ENCODE measurements around the gene ATP10A. TPM values are rescaled to one million over a fixed set of nuclear protein-coding genes. Genes with fewer than 3 reads are reported as not detected.

ATP10A gene
- total and polyA plus RNA-seq, 2 experiments from 2014 or later: not detected

DNA sequence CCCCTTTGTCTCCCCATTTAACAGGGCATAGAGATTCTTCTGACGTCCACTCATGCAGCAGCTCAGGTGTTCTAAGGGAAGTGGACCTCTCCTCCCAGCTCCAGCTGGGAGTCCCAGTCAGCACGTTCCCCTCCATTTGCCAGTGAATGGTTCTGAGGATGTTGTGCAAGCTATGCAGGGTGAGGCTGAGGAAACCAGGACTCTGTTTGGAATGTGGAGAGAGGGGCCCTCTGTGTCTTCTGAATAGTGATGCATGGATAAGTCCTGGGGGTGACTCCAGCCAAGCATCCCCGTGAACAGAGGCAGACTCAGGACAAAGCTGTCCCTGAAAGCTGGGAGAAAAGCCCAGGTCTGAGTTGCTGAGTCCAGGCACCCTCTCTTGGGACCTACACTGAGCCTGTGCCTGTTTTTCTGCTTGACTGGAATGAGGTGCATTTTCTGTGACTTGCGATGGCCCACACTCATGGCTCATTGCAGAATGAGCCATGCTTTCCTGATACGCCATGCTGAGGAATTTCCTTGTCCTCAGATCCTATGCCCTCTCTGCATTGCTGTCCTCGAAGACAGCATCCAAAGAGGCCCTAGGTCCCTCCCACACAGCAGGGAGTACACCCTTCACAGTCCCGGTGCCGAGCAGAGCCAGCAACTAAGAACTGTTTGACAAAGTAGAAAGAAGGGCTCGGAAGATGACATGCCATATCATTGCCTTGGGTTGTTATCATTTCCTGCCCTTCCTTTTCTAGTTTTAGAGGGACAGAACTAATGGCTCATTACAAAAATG is 185.2 kb downstream of the ATP10A start:
- DNase-seq (ENCODE audit: low read depth in 1 of 2, low spot score in 1 of 2): no peak
- Histone ChIP-seq H3K4me1 (ENCODE audit: low read depth) (no peaks in the 10 kb centered on the region), H3K27me3 (no peaks in the 10 kb centered on the region), H3K27ac (no peak overlapping the region), H3K36me3 (no peaks in the 10 kb centered on the region), H3K9me3 (ENCODE audit: low read depth) (no peaks in the 10 kb centered on the region), H3K4me3 (no peak overlapping the region)
- TF ChIP-seq, protein P1, sequence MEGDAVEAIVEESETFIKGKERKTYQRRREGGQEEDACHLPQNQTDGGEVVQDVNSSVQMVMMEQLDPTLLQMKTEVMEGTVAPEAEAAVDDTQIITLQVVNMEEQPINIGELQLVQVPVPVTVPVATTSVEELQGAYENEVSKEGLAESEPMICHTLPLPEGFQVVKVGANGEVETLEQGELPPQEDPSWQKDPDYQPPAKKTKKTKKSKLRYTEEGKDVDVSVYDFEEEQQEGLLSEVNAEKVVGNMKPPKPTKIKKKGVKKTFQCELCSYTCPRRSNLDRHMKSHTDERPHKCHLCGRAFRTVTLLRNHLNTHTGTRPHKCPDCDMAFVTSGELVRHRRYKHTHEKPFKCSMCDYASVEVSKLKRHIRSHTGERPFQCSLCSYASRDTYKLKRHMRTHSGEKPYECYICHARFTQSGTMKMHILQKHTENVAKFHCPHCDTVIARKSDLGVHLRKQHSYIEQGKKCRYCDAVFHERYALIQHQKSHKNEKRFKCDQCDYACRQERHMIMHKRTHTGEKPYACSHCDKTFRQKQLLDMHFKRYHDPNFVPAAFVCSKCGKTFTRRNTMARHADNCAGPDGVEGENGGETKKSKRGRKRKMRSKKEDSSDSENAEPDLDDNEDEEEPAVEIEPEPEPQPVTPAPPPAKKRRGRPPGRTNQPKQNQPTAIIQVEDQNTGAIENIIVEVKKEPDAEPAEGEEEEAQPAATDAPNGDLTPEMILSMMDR (IDR thresholded peaks at IDR 0.05; ENCODE audit: low read depth, low read length): no peak

DNA sequence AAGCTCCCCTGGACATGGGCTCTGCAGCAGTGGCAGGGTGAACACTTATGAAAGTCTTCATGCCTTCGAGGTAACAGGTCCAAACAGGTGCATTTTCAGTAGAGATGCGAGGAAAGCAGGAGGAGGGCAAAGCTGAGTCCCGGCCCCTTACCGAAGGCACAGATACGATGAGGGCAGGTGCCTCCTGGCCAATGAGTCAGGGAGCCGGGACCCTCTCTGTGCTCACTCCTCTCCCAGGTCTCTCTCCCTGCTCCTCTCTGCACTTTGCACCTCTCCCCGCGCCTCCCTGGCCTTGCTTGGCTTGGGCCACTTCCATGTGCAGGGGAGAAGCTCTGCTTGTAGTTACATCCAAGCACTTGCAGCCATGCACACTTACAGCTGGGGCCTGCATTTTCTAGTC is 187.1 kb downstream of the ATP10A start:
- Histone ChIP-seq H3K9me3 (ENCODE audit: low read depth) (no peaks in the 10 kb centered on the region), H3K27ac (no peak overlapping the region), H3K4me1 (ENCODE audit: low read depth) (peaks cover 8% of the 10 kb centered on the region), H3K27me3 (no peaks in the 10 kb centered on the region), H3K4me3 (no peak overlapping the region), H3K36me3 (no peaks in the 10 kb centered on the region)
- DNase-seq (ENCODE audit: low read depth in 1 of 2, low spot score in 1 of 2): no peak
- TF ChIP-seq, protein P1 (IDR thresholded peaks at IDR 0.05; ENCODE audit: low read depth, low read length): no peak

DNA sequence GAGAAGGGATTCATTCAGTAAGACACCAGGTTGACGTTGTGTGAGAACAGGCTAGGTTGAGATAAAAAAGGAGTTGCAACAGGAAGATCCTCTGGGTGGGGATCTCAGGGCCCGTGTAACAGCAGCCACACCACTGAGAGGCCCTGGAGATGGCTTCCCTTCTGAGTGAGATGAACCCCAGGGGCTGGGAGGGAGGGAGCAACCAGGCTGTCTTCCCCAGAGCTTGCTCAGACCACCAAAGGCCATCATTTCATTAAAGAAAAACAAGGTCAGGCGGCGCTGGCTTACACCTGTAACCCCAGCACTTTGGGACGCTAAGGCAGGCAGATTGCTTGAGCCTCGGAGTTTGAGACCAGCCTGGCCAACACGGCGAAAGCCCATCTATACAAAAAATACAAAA is 187.7 kb downstream of the ATP10A start:
- H3K36me3 ChIP-seq: no peaks in the 10 kb centered on the region
- peaks cover 14% of the 10 kb centered on the region for H3K4me1 ChIP-seq (ENCODE audit: low read depth)
- no peak overlapping the region for H3K4me3 ChIP-seq
- TF ChIP-seq, protein P1 (IDR thresholded peaks at IDR 0.05; ENCODE audit: low read depth, low read length): no peak
- no peaks in the 10 kb centered on the region for H3K9me3 ChIP-seq (ENCODE audit: low read depth)
- no peak for DNase-seq (ENCODE audit: low read depth in 1 of 2, low spot score in 1 of 2)
- no peaks in the 10 kb centered on the region for H3K27me3 ChIP-seq
- no peak overlapping the region for H3K27ac ChIP-seq

DNA sequence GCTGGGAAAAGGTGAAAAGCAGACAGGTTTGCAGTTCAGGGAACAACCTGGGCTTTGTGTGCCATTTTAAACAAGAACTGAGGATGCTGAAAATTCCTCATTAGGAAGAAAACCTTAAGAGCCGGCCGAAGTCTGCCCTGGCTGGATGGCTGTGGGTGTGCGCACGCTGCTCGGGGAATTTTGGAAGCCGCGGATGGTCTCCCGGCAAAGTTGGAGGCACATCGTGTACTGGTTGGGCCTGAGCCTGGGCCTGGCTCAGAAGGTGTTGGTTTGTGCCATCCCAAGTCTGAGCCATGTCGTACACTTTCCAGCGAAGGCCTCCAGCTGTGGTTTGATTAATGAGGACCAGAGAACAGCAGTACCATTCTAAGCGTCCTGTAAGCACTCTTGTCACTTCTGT is 188.2 kb downstream of the ATP10A start:
- peaks cover 15% of the 10 kb centered on the region for H3K4me1 ChIP-seq (ENCODE audit: low read depth)
- no peaks in the 10 kb centered on the region for H3K27me3 ChIP-seq
- TF ChIP-seq, protein P1 (IDR thresholded peaks at IDR 0.05; ENCODE audit: low read depth, low read length): no peak
- H3K4me3 ChIP-seq: no peak overlapping the region
- no peak for DNase-seq (ENCODE audit: low read depth in 1 of 2, low spot score in 1 of 2)
- H3K36me3 ChIP-seq: no peaks in the 10 kb centered on the region
- H3K9me3 ChIP-seq (ENCODE audit: low read depth): no peaks in the 10 kb centered on the region
- H3K27ac ChIP-seq: no peak overlapping the region

DNA sequence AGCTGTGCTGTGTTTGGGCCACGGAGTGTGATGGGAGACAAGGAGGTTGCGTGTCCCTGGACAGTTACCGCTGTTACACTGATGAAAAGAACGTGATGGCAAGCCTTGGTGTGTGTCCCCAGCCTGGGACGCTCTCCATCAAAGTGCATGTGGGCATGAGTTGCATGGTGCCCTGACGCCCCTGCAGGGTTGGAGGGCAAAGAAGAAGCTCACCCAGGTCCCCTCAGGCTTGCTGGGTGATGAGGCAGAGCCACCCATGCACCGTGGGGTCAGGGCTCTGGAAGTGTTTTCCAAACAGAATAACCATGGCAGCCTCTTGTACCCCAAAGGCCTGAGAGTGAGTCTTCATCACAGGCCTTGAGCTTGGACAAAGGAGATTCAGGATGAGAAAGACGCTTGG is 189.2 kb downstream of the ATP10A start:
- Histone ChIP-seq H3K4me1 (ENCODE audit: low read depth) (peaks cover 18% of the 10 kb centered on the region), H3K27ac (no peak overlapping the region), H3K36me3 (no peaks in the 10 kb centered on the region), H3K4me3 (no peak overlapping the region), H3K9me3 (ENCODE audit: low read depth) (no peaks in the 10 kb centered on the region), H3K27me3 (no peaks in the 10 kb centered on the region)
- TF ChIP-seq, protein P1 (IDR thresholded peaks at IDR 0.05; ENCODE audit: low read depth, low read length): no peak
- DNase-seq (ENCODE audit: low read depth in 1 of 2, low spot score in 1 of 2): no peak
